Stomach (tissue), 4 donors: ENCODE data around the gene ADGRA1.

ENCODE experiments used
- EP300 ChIP-seq: sonication (generic); formaldehyde crosslinking; IDR thresholded peaks from one replicate; pipeline ENCODE4 v1.6.1; 2017; ENCODE audit warnings: antibody characterized with exemption
- POLR2A ChIP-seq, 4 donors: fragments of 450-650 bp; IDR thresholded peaks; one replicate each; pipeline ENCODE4 v1.6.1; 2016; ENCODE audit warnings: antibody characterized with exemption in 4 of 4, control low read depth in 2 of 4, mild to moderate bottlenecking in 1 of 4, moderate library complexity in 1 of 4
- POLR2AphosphoS5 ChIP-seq, 3 donors: sonication (generic); formaldehyde crosslinking; IDR thresholded peaks; one replicate each; pipeline ENCODE4 v1.6.1; 2016; ENCODE audit warnings: antibody characterized with exemption in 3 of 3
- TF ChIP-seq, protein P1 (sequence below), 7 experiments: fragments of 450-650 bp in 4 of 7; fragments of 200-600 bp in 3 of 7; sonication (generic) in 3 of 7; IDR thresholded peaks; one replicate each; pipeline ENCODE4 v1.5.1; 2016 to 2019; ENCODE audit warnings: antibody characterized with exemption in 7 of 7, control low read depth in 2 of 7, mild to moderate bottlenecking in 1 of 7

GRCh38 chr10:133059093-133059470 lies 28.6 kb upstream of the ADGRA1 start:
- TF ChIP-seq POLR2AphosphoS5 (IDR thresholded peaks at IDR 0.05) (no peak), EP300 (no peak), POLR2A (IDR thresholded peaks at IDR 0.05) (no peak)
- TF ChIP-seq, protein P1, sequence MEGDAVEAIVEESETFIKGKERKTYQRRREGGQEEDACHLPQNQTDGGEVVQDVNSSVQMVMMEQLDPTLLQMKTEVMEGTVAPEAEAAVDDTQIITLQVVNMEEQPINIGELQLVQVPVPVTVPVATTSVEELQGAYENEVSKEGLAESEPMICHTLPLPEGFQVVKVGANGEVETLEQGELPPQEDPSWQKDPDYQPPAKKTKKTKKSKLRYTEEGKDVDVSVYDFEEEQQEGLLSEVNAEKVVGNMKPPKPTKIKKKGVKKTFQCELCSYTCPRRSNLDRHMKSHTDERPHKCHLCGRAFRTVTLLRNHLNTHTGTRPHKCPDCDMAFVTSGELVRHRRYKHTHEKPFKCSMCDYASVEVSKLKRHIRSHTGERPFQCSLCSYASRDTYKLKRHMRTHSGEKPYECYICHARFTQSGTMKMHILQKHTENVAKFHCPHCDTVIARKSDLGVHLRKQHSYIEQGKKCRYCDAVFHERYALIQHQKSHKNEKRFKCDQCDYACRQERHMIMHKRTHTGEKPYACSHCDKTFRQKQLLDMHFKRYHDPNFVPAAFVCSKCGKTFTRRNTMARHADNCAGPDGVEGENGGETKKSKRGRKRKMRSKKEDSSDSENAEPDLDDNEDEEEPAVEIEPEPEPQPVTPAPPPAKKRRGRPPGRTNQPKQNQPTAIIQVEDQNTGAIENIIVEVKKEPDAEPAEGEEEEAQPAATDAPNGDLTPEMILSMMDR (IDR thresholded peaks at IDR 0.05) = no peak
